GM18868 (cell line): ENCODE results near the gene NRXN2.

Source experiments
- ATAC-seq: cut with Tn5 transposase; IDR thresholded peaks from one replicate; pipeline ENCODE4 v1.9.1; 2021; ENCODE audit warnings: mild to moderate bottlenecking, moderate library complexity; ENCODE audit not compliant: unreplicated experiment

Gene NRXN2

DNA sequence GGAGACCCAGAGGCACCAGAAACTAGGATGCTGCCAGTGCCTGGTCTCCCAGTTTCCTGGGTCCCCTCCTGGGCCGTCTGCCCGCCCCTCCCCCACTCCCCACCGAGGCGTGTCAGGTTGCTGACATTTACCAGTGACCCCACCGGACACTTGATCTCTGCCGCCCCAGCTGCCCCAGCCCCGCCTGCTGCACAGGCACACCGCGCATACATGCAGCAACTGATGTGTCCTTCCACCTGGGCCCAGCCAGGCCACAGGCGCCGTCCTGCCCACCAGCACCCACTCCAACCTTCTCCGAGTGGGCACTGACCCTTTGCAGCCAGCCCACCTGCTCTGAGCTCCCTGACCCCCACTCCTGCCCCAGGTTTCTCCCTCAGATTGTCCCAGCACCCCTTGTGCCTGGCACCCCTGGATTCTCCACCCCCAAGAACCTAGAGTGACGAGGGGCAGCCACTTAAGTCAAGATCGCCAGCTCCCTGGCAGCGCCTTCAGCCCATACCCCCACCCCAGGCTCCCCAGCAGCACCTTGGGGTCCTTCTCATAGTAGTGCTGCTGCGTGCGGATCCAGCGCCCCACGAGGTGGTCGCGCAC, 36.2 kb upstream of the NRXN2 start:
- ATAC-seq: no peak

DNA sequence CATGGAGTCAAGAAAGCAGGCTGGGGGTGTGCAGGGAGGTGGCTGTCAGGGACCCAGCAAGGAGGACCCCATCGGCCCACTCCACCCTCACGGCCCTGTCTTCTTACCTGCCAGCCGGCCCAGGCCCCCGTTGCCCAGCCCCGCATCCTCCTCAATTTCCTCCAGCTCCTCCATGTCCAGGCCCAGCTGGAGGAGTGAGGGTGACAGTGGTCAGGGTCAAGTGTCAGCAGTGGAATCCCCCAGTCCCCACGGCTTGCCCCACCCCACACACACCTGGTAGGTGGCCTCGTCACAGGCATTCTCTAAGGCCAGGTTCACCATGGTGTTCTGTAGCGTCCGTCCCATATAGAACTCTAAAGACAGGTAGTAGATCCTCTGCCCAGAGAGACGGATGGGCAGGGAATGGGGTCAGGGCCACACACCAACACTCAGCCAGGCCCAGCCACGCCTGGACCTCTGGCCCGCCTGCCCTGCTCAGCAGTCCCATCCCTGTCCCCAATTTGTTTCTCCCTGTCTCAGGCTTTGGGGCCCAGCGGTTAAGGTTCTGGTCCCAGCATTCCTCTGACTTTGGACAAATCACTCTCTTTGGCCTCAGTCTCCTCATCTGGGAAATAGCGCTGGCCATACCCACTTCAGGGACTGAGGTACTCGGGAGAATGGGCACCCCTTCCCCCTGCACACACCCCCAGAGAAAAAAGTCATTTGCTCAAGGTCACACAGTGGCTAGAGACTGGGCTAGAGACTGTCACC, 35.5 kb upstream of the NRXN2 start:
- no peak for ATAC-seq

DNA sequence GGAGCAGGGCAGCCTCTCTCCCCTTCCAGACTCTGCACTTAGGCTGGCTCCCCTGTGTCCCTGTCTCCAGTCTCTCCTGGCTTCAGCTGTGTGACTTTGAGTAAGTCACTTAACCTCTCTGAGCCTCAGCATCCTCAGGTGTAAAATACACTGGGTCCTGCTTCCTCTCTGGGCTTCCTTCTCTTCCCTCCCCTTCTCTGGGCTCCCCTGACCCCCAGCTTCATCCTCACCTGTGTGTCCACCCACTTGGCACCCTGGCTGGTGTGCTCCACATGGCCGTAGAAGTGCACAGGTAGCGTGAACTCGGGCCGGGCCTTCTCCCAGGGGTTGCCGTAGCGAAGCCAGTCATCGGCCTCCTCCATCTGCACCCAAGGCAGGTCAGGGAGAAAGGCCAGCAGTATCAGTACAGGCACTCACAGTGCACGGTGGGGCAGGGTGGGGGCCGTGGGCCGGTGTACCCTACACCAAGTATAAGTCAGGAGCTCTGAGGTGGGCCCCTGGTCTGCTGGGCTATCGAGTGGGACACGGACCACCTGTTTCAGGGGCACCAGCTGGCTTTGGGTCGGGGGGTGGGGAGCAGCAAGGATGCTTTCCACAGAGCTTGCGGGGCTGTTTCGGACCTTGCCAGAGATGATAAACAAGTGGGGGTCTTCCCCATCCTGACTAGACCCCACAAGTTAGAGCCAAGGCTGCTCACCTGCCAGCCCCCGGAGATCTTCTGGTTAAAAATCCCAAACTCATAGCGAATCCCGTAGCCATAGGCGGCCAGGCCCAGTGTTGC, 34.7 kb upstream of the NRXN2 start:
- no peak for ATAC-seq

DNA sequence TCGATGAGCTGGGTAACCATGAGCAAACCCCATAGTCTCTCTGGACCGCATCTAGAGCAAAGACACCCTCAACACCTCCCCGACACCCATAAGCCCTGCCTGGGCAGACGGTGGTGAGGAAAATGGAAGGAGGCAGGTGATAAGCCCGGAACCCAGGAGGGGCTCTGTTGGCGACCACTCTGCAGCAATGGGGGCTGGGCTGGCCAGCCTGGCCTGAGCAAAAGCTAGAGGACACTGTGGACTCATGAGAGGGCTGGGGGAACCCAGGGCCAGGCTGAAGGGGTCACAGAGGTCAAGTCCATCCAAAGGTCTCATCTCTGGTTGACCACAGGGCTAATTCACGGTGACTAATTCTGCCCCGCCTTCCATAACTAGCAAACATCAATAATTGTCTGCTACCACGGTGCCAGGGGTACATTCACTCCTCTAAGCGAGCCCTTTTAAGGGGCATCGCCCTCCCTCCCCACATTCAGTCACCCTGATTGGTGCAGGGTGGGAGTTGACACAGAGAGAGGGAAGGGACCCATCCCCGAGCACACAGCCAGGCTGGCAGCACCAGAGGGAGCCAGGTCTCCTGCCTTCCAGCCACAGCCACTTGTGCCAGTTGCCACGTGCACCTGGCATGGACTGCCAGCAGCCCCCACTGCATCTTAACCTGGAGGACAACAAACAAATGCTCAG, 32.8 kb upstream of the NRXN2 start:
- no peak for ATAC-seq

DNA sequence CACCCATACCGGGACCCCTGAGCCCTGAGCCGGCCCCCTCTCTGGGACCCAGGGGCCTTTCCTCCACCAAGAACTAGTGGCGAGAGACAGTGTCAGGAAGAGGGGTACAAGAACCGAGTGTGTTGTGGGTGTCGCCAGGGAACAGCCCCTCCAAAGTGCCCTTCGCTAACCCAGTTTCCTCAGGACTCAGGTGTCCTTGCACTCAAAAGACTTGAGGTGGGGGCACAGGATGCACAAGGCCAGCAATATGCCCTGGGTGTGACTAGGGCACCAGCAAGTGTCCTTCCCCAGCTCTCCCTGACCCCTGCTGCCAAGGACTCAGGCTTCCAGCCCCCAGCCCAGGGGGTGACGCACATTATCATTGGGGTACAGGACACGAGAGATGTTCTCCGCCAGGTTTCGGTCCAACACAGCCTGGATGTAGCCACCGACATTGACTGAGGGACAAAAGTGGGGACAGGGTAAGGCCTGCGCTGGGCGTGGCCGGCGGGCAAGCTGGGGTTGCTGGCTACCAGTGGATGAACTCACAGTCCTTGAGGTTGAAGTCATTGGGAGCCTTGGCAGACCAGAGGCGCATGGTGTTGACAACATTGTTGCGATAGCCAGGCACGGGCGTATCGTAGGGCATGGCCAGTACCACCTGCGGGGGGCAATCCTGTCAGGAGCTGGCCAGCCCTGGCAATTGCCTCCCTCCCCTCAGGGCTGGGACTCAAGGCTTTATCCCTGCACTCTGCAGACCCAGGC, 32.1 kb upstream of the NRXN2 start:
- ATAC-seq: no peak

- ATAC-seq: no peak
Measured at GRCh38 chr11:64754124-64754918, 31.3 kb upstream of the NRXN2 start.

GRCh38 chr11:64753380-64754123, 30.6 kb upstream of the NRXN2 start:
- no peak for ATAC-seq

- no peak for ATAC-seq
Measured at GRCh38 chr11:64753019-64753379, 30.0 kb upstream of the NRXN2 start.

DNA sequence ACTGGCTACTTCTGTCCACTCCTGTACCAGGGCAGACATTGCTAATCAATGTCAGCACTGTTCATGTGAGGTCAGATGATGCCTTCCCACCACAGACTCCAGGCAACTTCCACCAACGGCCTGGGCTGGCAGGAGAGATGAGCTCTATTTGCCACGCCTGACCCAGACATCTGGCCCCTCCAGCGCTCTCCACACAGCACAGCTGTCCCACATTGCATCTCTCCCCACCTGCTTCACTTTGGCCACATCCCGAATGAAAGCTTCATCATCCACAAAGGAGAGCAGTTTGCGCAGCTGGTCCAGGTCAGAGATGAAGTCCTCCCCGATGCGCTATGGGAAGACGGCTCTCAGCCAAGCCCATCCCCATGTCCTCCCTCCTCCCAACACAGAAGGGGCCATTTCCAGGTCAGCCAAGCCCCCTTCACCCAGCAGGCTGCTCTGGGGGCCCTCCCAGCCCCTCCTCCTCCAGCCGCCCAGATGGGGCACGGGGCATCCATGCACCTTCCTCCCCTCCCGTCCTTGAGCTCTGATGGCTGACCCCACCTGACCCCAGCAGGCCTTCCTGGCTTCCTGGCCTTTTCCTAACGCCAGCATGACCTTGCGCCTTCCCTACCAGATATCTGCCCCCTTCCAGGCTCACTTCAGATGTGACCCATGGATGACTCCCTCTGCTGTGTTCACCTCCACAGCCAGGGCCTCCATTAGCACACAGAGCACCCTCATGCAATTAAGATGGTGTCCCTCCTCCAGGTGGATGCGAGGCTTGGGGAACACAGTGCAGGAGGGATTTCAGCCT, 29.4 kb upstream of the NRXN2 start:
- no peak for ATAC-seq

GRCh38 chr11:64751580-64751979, 28.6 kb upstream of the NRXN2 start:
- no peak for ATAC-seq

DNA sequence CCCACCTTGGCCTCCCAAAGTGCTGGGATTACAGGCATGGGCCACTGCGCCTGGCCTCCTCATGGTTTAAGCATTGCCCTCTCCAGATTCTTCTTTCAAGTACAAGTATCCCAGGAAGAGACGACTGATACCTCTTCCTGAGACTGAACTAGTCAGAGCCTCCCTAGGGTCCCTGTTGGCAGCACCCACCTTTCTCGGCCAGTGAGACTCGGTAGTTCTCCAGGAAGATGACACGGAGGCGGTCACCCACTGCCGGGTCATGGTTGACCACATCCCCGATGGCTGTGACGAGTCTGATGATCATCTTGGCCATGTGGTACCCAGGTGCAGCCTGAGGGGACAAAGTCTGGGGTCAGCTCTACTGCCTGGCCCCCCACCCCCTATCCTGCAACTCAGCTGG, 28.1 kb upstream of the NRXN2 start:
- no peak for ATAC-seq

DNA sequence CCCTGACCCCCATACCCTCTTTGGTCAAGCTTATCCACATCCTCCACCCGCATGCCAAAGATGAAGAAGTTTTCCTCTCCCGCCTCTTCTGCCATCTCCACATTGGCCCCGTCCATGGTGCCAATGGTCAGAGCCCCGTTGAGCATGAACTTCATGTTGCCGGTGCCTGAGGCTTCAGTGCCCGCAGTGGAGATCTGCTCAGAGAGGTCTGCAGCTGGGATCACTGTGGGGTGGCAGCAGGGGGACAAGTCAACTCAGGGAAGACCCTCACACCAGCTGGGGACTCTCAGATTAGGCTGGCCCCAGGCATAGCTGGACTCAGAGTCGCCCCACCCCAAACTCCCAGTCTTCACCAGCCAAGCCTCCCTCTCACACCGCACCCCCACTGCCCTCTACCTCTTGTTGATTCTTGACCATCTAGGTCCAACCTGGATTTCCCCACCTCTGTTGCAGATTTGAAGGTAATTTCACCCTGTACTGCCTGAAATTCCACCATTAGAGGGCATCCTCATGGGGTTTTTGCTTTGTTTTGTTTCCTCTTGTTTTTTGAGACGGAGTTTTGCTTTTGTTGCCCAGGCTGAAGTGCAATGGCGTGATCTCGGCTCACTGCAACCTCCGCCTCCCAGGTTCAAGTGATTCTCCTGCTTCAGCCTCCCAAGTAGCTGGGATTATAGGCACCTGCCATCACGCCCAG, 27.5 kb upstream of the NRXN2 start:
- no peak for ATAC-seq

GRCh38 chr11:64747961-64748665, 25.1 kb upstream of the NRXN2 start:
- no peak for ATAC-seq

DNA sequence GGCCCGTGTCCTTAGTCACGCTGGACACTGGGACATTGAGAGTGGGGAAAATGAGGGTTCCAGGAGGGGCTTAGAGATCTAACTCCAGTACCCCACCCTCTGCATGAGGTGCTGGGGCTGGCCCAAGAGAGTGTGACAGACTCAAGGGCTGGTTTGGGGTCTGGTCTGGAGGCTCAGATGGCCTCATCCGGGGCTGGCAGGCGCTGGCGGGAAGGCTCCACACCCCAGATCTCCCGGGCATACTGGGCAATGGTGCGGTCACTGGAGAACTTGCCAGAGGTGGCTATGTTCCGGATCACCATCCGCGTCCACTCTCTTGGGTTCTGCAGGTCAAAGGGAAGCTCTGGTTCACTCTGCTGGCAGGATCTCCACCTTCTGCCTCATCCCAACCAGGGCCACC, 23.5 kb upstream of the NRXN2 start:
- no peak for ATAC-seq

GRCh38 chr11:64745521-64746328, 22.7 kb upstream of the NRXN2 start:
- no peak for ATAC-seq

- ATAC-seq: no peak
Measured at GRCh38 chr11:64745189-64745520, 22.2 kb upstream of the NRXN2 start.
